GM20000 (cell line): Measurements from ENCODE around the gene PTPRB.

Source experiments
- DNase-seq: peaks from one replicate; pipeline ENCODE4 v3.0.0; 2012; ENCODE audit warnings: low spot score
- CTCF ChIP-seq: IDR thresholded peaks from 2 replicates; pipeline ENCODE4 v1.5.1; 2012; ENCODE audit warnings: mild to moderate bottlenecking, control low read depth; ENCODE audit errors: extremely low read depth, missing control alignments

Gene PTPRB

DNA sequence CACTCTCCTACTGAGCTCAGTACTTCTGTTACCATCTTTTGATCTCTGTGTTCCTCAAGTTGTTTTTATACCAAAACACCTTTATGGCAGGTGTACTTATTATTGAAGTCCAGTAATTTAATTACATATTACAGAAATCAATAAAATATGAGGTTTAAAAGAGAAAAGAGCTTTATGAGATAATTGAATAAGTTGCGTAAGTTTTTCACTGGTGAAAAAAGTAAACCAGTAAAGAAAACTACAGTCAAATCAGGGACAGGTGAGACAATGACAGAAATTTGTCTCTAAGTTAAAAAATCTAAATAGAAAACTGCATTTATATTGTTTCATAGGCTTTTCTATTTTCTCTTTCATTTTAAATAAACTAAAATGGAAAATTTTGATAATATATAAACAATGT is 29.1 kb upstream of the PTPRB start:
- TF ChIP-seq CTCF, result no peak
- no peak for DNase-seq

- no peak for TF ChIP-seq CTCF
- DNase-seq, result no peak
These were observed 27.2 kb upstream of the PTPRB start for GRCh38 chr12:70664465-70664881.

GRCh38 chr12:70663838-70664237 is 26.6 kb upstream of the PTPRB start:
- no peak for DNase-seq
- TF ChIP-seq CTCF, result no peak

DNA sequence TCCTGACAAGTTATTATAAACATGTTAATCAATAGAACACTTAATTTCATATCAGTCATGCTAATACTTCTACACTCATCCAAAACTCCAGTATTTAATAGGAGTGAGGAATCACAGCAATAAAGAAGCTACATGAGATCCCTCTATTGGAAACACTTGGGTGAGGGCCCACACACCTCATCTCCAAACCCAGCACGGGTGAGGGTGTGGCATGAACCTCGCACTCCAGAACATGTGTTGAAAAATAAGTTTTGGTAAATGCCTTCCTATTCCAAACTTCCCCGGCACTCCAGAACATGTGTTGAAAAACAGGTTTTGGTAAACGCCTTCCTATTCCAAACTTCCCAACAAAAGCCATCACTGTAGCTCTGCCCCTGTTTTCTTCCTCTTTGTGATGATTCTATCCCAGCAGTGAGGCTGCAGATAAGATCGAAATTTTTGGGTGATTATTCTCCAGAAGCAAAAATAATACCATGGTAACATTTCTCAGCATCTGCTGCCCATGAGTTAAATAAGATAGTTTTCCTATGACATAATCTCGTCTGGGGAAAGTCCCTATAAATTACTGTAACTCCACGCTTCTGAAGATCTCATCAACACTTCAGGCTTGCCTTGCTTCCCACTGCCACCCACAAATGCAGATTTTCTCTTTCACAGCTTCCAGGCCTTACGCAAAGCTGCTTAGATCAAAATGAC is 24.4 kb upstream of the PTPRB start:
- peak; percentile 7 for DNase-seq
- TF ChIP-seq CTCF, result no peak

GRCh38 chr12:70660620-70661219 is 23.5 kb upstream of the PTPRB start:
- no peak for TF ChIP-seq CTCF
- DNase-seq, result no peak

- TF ChIP-seq CTCF, result no peak
- DNase-seq, result no peak
These were observed 22.9 kb upstream of the PTPRB start for GRCh38 chr12:70660002-70660604.

DNA sequence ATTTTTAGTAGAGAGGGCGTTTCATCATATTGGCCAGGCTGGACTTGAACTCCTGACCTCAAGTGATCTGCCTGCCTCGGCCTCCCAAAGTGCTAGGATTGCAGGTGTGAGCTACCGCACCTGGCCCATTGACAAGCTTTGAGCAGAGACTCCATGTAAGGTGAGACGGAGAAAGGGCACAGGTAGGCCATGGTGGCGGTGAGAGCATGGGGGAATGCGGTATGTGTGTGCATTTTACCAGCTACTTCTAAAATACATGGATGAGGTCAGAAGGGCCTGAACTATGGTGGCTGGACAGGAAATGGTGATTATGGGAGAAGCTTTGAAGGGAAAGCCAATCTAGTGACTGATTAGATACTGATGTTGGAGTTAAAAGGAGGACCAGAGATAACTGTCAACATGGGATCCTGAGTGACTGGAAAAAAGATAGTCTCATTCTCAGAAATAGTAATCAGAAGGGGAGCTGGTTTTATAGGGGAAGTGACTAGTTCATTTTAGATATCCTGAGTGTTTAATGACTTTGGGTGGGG is 21.9 kb upstream of the PTPRB start:
- no peak for DNase-seq
- TF ChIP-seq CTCF, result no peak
